Upper lobe of left lung (tissue), 4 donors: ENCODE results near the gene MAP7D1.

ENCODE experiments used
- CTCF ChIP-seq, 6 experiments: fragments of 450-650 bp in 4 of 6; fragments of 200-600 bp in 2 of 6; sonication (generic) in 2 of 6; IDR thresholded peaks; one replicate each; pipeline ENCODE4 v1.5.1; 2016 to 2019; ENCODE audit warnings: antibody characterized with exemption in 6 of 6
- POLR2A ChIP-seq, 4 donors: fragments of 450-650 bp; IDR thresholded peaks; one replicate each; pipeline ENCODE4 v1.5.1; 2016 to 2017; ENCODE audit warnings: antibody characterized with exemption in 4 of 4, mild to moderate bottlenecking in 2 of 4
- POLR2AphosphoS5 ChIP-seq, 2 donors: sonication (generic); formaldehyde crosslinking; IDR thresholded peaks; one replicate each; pipeline ENCODE4 v1.5.1; 2017; ENCODE audit warnings: antibody characterized with exemption in 2 of 2

- TF ChIP-seq POLR2A (IDR thresholded peaks at IDR 0.05) = no peak
- no peak for TF ChIP-seq CTCF (IDR thresholded peaks at IDR 0.05)
- TF ChIP-seq POLR2AphosphoS5 (IDR thresholded peaks at IDR 0.05) = no peak
Observed at GRCh38 chr1:36170643-36171412, 14.9 kb downstream of the MAP7D1 start.
